DND-41 (cell line): ENCODE data around the gene OASL.

Experiments used
- ATAC-seq: fragments of 200-7000 bp; cut with Tn5 transposase; 3 replicates; pipeline ENCODE4 v1.9.1; 2021; ENCODE audit warnings: low read depth; ENCODE audit not compliant: insufficient read depth
- DNase-seq: peaks from one replicate; pipeline ENCODE4 v3.0.0-alpha.2; 2020
- H2AFZ ChIP-seq: 2 replicates; pipeline ENCODE4 v1.6.0; 2012; ENCODE audit warnings: low read depth, low read length
- H3K27ac ChIP-seq: 2 replicates; pipeline ENCODE4 v1.5.1; 2012; ENCODE audit warnings: low read length, inconsistent platforms
- H3K27me3 ChIP-seq: fragments of 200-600 bp; sonication (generic); 2 replicates; pipeline ENCODE4 v1.6.0; 2012; ENCODE audit warnings: low read length, mild to moderate bottlenecking, inconsistent platforms; ENCODE audit not compliant: insufficient read depth, poor library complexity
- H3K36me3 ChIP-seq: 2 replicates; pipeline ENCODE4 v1.5.1; 2012; ENCODE audit warnings: low read length, inconsistent platforms; ENCODE audit not compliant: insufficient read depth
- H3K4me1 ChIP-seq: 2 replicates; pipeline ENCODE4 v1.5.1; 2012; ENCODE audit warnings: mild to moderate bottlenecking, low read length; ENCODE audit not compliant: insufficient read depth
- H3K4me2 ChIP-seq: 2 replicates; pipeline ENCODE4 v1.6.0; 2012; ENCODE audit warnings: mild to moderate bottlenecking, moderate library complexity, low read length, inconsistent platforms; ENCODE audit not compliant: insufficient read depth
- H3K4me3 ChIP-seq, 2 experiments: fragments of 200-600 bp in 1 of 2; shearing (Covaris generic) in 1 of 2; 2 replicates each; pipeline ENCODE4 v1.5.1; 2012 to 2016; ENCODE audit warnings: inconsistent platforms in 2 of 2, low read length in 2 of 2, mild to moderate bottlenecking in 2 of 2, low read depth in 1 of 2, moderate library complexity in 1 of 2
- H3K79me2 ChIP-seq: 2 replicates; pipeline ENCODE4 v1.6.0; 2012; ENCODE audit warnings: low read length, inconsistent platforms; ENCODE audit not compliant: insufficient read depth
- H3K9ac ChIP-seq: 2 replicates; pipeline ENCODE4 v1.6.0; 2012; ENCODE audit warnings: low read depth, mild to moderate bottlenecking, inconsistent platforms, low read length, moderate library complexity
- H3K9me3 ChIP-seq: 2 replicates; pipeline ENCODE4 v1.5.1; 2012; ENCODE audit warnings: low read length, moderate library complexity, mild to moderate bottlenecking, inconsistent platforms; ENCODE audit not compliant: insufficient read depth, severe bottlenecking
- H4K20me1 ChIP-seq: 2 replicates; pipeline ENCODE4 v1.6.0; 2012; ENCODE audit warnings: low read length; ENCODE audit not compliant: insufficient read depth
- CTCF ChIP-seq: IDR thresholded peaks from 2 replicates; pipeline ENCODE4 v1.5.1; 2012; ENCODE audit warnings: borderline replicate concordance, low read length, moderate library complexity, mild to moderate bottlenecking; ENCODE audit not compliant: poor library complexity, severe bottlenecking; ENCODE audit errors: extremely low read depth
- EZH2 ChIP-seq: IDR thresholded peaks from 3 replicates; pipeline ENCODE4 v1.6.1; 2012; ENCODE audit warnings: borderline replicate concordance, low read depth, mild to moderate bottlenecking, moderate library complexity, low read length, inconsistent platforms; ENCODE audit not compliant: severe bottlenecking

OASL gene

GRCh38 chr12:121038861-121039668 lies at the start of gene OASL:
Gene OASL (minus strand): TSS chr12:121039246. CDS start chr12:121038971, 275 bp downstream.
- H3K9ac ChIP-seq = peak within 1 kb of the TSS; percentile 37
- ATAC-seq (peak; percentile 86), DNase-seq (peak; percentile 36)
- H3K27ac ChIP-seq = peak within 1 kb of the TSS; percentile 44; the same call in 1 of the 2 replicates
- no peaks in the 10 kb centered on the region for H3K36me3 ChIP-seq
- peak within 1 kb of the TSS; percentile 93 for H2AFZ ChIP-seq
- H3K4me2 ChIP-seq = peak within 1 kb of the TSS; percentile 85
- H3K27me3 ChIP-seq = no peaks in the 10 kb centered on the region
- TF ChIP-seq EZH2 (no peak), CTCF (no peak)
- H3K4me1 ChIP-seq = peaks cover 22% of the 10 kb centered on the region
- H4K20me1 ChIP-seq = no peaks in the 10 kb centered on the region
- H3K79me2 ChIP-seq = no peaks in the 10 kb centered on the region
- H3K4me3 ChIP-seq = peak within 1 kb of the TSS; percentile 14 to 65; a peak in 3 of 4 replicates
- H3K9me3 ChIP-seq = no peaks in the 10 kb centered on the region

- Histone ChIP-seq H3K9ac (no peak overlapping the region), H3K36me3 (no peaks in the 10 kb centered on the region), H3K4me1 (peaks cover 23% of the 10 kb centered on the region), H4K20me1 (no peaks in the 10 kb centered on the region), H3K27me3 (no peaks in the 10 kb centered on the region), H2AFZ (peak overlapping the region; percentile 52; the same call in 1 of the 2 replicates), H3K4me2 (no peak overlapping the region), H3K9me3 (no peaks in the 10 kb centered on the region), H3K27ac (no peak overlapping the region), H3K79me2 (no peaks in the 10 kb centered on the region), H3K4me3 (no peak overlapping the region)
- DNase-seq (no peak), ATAC-seq (no peak)
- no peak for TF ChIP-seq EZH2
- no peak for TF ChIP-seq CTCF
Observed at GRCh38 chr12:121088195-121088585, 49.1 kb upstream of the OASL start.

DNA sequence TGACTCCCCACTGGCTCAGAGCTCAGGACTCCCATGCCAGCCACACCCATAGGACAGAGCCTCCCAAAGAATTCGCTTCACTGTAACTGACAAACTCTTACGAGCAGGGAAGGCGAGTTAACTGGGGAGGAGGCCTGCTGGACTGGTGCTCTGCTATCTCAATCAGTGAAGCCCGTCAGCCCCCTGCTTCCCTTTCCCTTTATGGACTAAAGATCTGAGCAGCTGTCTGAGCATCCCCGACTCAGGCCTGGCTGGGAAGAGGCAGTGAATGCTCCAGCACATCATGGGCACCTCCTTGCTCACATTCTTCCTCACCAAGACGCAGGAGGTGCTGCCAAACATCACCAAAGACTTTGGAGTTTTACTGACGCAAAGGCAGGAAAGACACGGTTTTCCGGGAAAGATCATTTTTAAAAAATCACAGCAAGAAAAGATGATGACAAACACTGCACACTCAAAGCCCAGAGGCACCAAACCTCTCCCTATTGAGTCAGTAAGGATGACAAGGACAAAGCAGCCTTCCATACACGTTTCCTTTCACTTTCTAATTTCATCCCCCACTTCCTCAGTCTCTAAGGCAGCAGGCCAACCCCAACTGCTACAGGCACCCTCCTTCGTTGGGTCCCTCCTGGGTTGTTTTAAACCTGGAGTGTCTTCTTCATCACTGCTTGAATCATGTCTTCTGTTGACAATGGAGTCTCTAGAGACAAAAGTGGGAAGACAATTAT lies 48.6 kb upstream of the OASL start:
- Histone ChIP-seq H4K20me1 (no peaks in the 10 kb centered on the region), H3K9ac (no peak overlapping the region), H3K27ac (peak overlapping the region; percentile 5; the same call in 1 of the 2 replicates), H2AFZ (peak overlapping the region; percentile 52), H3K27me3 (no peaks in the 10 kb centered on the region), H3K79me2 (no peaks in the 10 kb centered on the region), H3K4me3 (no peak overlapping the region), H3K4me1 (peaks cover 18% of the 10 kb centered on the region), H3K36me3 (no peaks in the 10 kb centered on the region), H3K9me3 (no peaks in the 10 kb centered on the region), H3K4me2 (no peak overlapping the region)
- peak; percentile 66 for ATAC-seq
- DNase-seq = peak; percentile 36
- no peak for TF ChIP-seq CTCF
- TF ChIP-seq EZH2 = no peak
